GM12872 (cell line): ENCODE data around the gene CXCL17.

ENCODE experiments used
- TF ChIP-seq, protein P1 (sequence below): IDR thresholded peaks from 3 replicates; pipeline ENCODE4 v1.5.1; 2011; ENCODE audit warnings: low read depth, mild to moderate bottlenecking, low read length, moderate library complexity; ENCODE audit not compliant: insufficient read depth

Gene CXCL17

DNA sequence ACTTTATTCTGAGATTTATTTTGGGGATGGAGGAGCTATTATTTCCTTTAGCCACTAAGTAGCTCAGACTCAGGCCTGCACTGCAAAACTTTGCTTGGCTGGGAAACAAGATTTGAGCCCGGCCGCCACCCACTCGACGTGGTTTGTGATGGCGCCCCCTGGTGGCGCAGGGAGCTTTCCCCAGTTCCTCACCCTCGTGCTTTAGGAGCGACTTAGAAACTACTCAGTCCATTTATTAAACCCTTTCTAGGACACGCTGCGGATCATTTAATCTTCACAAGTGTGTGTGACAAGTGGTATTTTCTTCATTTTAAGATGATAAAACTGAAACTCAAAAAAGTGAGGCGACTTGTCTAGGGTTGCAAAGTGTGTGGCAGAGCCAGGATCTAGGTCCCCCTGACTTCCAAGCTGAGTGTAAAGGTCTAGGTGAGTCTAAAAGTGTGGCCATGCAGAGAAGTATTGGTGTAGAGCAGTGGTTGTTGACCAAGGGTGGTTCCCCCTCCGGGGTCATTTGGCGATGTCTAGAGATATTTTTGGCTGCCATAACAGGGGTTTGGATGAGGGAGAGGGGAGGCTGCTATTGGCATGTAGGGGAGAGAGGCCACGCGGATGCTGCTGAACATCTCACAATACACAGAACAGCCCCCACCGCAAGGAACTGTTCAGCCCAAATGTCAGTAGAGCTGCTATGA is 2.2 kb downstream of the CXCL17 start:
- TF ChIP-seq, protein P1, sequence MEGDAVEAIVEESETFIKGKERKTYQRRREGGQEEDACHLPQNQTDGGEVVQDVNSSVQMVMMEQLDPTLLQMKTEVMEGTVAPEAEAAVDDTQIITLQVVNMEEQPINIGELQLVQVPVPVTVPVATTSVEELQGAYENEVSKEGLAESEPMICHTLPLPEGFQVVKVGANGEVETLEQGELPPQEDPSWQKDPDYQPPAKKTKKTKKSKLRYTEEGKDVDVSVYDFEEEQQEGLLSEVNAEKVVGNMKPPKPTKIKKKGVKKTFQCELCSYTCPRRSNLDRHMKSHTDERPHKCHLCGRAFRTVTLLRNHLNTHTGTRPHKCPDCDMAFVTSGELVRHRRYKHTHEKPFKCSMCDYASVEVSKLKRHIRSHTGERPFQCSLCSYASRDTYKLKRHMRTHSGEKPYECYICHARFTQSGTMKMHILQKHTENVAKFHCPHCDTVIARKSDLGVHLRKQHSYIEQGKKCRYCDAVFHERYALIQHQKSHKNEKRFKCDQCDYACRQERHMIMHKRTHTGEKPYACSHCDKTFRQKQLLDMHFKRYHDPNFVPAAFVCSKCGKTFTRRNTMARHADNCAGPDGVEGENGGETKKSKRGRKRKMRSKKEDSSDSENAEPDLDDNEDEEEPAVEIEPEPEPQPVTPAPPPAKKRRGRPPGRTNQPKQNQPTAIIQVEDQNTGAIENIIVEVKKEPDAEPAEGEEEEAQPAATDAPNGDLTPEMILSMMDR, result peak; percentile 96

DNA sequence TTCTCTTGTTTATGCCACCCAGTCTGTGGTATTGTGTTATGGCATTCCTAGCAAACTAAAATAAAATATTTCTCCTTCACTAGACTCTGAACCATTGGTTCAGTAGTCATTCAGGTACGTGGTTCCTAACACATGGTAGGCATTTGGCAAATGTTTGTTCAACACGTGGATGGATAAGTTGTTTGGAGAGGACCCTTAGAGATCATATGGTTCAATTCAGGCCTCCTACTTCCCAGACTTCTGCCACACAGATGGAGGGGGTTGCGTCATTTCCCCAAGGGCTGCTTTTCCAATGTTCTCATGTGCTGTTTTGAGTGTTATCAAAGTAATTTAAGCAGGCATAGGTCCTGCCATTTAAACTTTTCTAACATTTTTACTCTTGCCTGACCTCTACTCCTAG is 6.7 kb downstream of the CXCL17 start:
- TF ChIP-seq, protein P1, result no peak

DNA sequence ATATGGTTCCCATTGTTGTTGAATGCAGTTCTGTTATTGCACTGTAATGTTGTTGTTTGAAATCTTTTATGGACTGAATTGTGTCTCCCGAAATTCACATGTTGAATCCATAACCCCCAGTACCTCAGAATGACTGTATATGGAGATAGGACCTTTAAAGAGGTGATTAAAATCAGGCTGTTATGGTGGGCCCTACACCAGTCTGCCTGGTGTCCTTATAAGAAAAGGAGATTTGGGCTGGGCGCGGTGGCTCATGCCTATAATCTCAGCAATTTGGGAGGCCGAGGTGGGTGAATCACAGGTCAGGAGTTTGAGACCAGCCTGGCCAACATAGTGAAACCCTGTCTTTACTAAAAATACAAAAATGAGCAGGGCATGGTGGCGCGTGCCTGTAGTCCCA is 7.4 kb downstream of the CXCL17 start:
- TF ChIP-seq, protein P1, result no peak

DNA sequence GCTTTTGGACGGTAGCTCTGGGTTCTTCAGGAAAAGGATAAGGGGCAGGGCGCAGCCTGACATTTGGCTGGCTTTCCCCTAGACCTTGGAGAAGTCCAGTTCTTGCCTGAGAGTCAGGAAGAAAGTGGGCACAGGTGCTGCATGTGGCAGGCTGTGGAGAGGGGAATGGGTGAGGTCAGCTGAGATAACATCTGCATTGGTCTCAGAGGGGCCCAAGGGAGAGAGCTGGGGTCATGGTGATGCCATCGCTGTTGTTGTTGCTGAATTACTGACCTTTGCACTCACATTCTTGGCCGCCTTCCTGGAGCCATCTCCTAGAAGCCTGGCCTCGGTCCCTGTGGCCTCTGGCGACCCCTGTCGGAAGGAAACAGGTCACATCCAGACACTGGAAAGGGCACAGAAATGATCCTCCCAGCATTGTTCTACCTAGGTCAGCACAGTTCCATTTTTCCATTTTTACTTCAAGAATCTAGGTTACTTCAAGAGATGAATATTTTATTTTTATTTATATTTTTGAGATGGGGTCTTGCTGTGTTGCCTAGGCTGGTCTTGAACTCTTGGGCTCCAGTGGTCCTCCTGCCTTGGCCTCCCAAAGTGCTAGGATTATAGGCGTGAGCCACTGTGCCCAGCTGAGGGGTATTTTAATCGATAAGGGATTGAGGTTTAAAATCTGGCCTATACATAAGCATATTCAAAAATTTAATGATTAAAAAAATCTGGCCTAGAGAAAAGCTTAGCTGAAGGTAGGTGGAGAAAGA is 9.1 kb downstream of the CXCL17 start:
- TF ChIP-seq, protein P1, result peak; percentile 94

DNA sequence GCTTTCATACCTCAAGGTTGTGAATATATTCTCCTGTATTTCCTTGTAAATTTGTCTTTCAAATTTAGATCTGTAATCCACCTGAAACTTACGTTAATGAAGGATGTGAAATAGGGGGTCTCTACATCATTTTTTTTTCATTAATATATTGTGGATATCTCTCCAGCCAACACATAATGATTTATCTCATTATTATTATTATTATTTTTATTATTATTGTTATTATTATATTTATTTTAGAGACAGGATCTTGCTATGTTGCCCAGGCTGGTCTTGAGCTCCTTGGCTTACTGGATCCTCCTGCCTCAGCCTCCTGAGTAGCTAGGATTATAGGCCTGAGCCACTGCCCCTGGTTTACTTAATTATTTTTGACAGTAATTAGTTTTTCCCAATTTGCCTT is 11.3 kb downstream of the CXCL17 start:
- TF ChIP-seq, protein P1, result no peak

DNA sequence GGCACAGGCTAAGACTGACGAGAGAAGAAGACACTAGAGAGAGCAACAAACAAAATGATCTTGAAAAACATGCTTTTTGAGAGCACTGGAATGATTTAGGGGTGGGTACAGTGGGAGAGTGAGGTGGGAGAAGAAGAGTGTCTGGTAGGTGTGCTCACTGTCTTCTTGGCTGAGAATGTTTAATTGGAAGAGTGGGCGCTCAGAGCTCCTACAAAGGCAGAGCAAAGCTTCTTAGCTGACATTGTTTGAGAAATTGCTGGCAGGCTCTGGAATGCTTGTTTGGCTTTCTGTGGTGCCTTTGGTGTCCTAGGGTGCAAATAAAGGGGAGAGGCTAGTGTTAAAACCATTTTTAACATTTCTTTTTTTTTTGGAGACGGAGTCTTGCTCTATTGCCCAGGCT is 14.1 kb downstream of the CXCL17 start:
- TF ChIP-seq, protein P1, result no peak

DNA sequence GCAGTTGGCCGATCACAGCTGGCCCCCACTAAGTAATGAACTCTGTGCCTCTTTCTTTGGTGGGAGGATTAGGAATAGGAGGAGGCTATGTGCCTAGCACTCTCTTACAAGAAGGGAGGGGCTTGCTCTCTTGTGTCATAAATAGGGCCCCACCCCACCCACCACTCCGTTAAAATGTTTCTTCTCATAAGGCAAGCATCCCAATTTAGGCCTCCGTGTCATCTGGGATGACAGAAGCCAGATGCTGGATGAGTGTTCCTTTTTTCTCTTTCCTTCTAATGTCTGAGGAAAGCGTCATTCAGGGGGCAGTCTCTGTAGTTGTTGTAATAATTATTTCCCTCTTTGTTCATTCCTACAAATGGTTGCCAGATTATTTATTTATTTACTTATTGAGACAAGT is 15.4 kb downstream of the CXCL17 start, which contains the start of gene LIPE:
Gene LIPE (minus strand): TSS at position 76 of the 400 bp plus-strand sequence. CDS start 239 bp downstream, outside the sequence.
- TF ChIP-seq, protein P1, result no peak
